Stimulated activated naive B cell treated with anti-CD40 and anti-IgM and Interleukin-4, amounts not matched to agents 10 μg/mL and 1 μg/mL and 100 μg/mL, for 72 hours (primary cell): Measurements from ENCODE around the gene ETNK2.

Source experiments
- ATAC-seq, 2 donors: fragments of 150-1000 bp; cut with Tn5 transposase; replicated peaks; 2 replicates each; pipeline ENCODE4 v1.10.0; 2021; ENCODE audit warnings: moderate library complexity in 1 of 2
- DNase-seq: peaks from one replicate; pipeline ENCODE4 v3.0.0; 2021
- H3K27ac Mint-ChIP-seq: one replicate; pipeline ENCODE4 v1.8.0; 2022; ENCODE audit warnings: mild to moderate bottlenecking, mixed read lengths
- H3K27me3 Mint-ChIP-seq, 2 donors: one replicate each; pipeline ENCODE4 v1.8.0; 2022; ENCODE audit warnings: mixed read lengths in 2 of 2
- H3K36me3 Mint-ChIP-seq, 2 donors: one replicate each; pipeline ENCODE4 v1.8.0; 2022; ENCODE audit warnings: mixed read lengths in 2 of 2, mild to moderate bottlenecking in 1 of 2
- H3K4me1 Mint-ChIP-seq, 2 donors: one replicate each; pipeline ENCODE4 v1.8.0; 2022; ENCODE audit warnings: mixed read lengths in 2 of 2, mild to moderate bottlenecking in 1 of 2
- H3K4me3 Mint-ChIP-seq, 2 donors: one replicate each; pipeline ENCODE4 v1.8.0; 2022; ENCODE audit warnings: mild to moderate bottlenecking in 2 of 2, mixed read lengths in 2 of 2, moderate library complexity in 1 of 2
- H3K9me3 Mint-ChIP-seq, 2 donors: one replicate each; pipeline ENCODE4 v1.8.0; 2022; ENCODE audit warnings: mixed read lengths in 2 of 2, mild to moderate bottlenecking in 1 of 2

The ETNK2 gene

GRCh38 chr1:204190212-204191211 lies 38.7 kb upstream of the ETNK2 start:
- H3K9me3 Mint-ChIP-seq = no peaks in the 10 kb centered on the region
- DNase-seq (peak; percentile 15), ATAC-seq (peak; percentile 66 to 73)
- no peak overlapping the region for H3K27ac Mint-ChIP-seq
- peaks cover 54 to 60% of the 10 kb centered on the region in 2 donors for H3K27me3 Mint-ChIP-seq
- peak overlapping the region; percentile 14 to 56 for H3K4me3 Mint-ChIP-seq
- H3K36me3 Mint-ChIP-seq = no peaks in the 10 kb centered on the region
- peaks cover 22 to 23% of the 10 kb centered on the region in 2 donors for H3K4me1 Mint-ChIP-seq

GRCh38 chr1:204188959-204189639 lies 37.3 kb upstream of the ETNK2 start:
- no peak overlapping the region for H3K27ac Mint-ChIP-seq
- peak overlapping the region in 1 of 2 donors; percentile 18 for H3K4me3 Mint-ChIP-seq
- peaks cover 54 to 55% of the 10 kb centered on the region in 2 donors for H3K27me3 Mint-ChIP-seq
- ATAC-seq = peak; percentile 53 to 85
- H3K9me3 Mint-ChIP-seq = no peaks in the 10 kb centered on the region
- H3K36me3 Mint-ChIP-seq = no peaks in the 10 kb centered on the region
- DNase-seq = peak; percentile 37
- peaks cover 16% of the 10 kb centered on the region in 2 donors for H3K4me1 Mint-ChIP-seq

DNA sequence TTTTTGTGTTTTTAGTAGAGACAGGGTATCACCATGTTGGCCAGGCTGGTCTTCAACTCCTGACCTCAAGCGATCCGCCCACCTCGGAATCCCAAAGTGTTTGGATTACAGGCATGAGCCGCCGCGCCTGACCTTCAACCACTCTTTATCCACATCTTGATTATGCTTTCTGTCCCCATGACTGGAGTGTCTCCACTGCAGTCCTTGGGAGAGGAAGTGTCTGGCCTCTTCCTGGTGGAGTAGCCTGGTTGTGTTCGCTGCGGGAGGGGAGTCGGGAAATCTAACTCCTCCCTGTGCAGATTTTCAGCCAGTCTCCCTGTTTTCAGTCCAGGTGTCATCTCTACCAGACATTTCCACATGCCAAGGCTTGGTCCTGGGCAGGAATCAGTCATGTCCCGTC lies 34.8 kb upstream of the ETNK2 start:
- no peak overlapping the region for H3K27ac Mint-ChIP-seq
- H3K27me3 Mint-ChIP-seq = peaks cover 41 to 45% of the 10 kb centered on the region in 2 donors
- H3K4me1 Mint-ChIP-seq = peaks cover 14 to 16% of the 10 kb centered on the region in 2 donors
- ATAC-seq (no peak), DNase-seq (no peak)
- H3K36me3 Mint-ChIP-seq = no peaks in the 10 kb centered on the region
- no peaks in the 10 kb centered on the region for H3K9me3 Mint-ChIP-seq
- no peak overlapping the region for H3K4me3 Mint-ChIP-seq

DNA sequence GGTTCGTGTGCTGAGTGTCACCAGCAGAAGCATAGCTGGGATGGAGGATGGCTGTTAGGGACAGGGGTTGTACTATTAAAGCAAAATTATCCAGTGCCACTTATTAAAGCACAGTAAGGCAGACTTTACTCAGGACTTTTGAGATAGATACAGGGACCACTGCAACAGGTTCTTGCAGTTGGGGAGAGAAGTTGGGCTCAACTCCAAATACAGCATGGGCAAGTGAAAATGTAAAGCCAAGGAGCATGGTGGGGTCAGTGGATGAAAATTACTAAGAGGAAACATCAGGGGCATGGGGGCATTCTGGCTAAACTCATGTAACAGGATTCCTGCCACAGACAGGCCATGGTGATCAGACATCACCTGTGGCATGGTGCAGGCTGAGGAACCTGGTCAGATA lies 29.3 kb upstream of the ETNK2 start:
- H3K27me3 Mint-ChIP-seq = peaks cover 0 to 5% of the 10 kb centered on the region in 2 donors
- H3K4me3 Mint-ChIP-seq = no peak overlapping the region

DNA sequence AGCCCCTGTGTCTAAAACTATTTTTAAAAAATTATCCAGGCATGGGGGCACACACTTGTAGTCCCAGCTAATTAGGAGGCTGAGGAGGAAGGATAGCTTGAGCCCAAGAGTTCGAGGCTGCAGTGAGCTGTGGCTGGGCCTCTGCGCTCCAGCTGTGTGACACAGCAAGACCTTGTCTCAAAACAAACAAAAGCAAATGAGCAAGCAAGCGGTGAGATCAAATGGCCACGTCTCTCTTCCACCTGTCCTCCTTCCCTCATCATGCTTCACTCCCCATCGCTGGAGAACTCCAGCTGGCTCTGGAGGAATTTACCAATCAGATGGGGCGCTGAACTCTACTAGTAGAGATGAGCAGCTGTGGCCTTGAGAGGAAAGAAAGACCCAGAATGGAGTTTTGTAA lies 28.3 kb upstream of the ETNK2 start:
- Mint-ChIP-seq H3K27ac (no peak overlapping the region), H3K27me3 (peaks cover 0 to 5% of the 10 kb centered on the region in 2 donors), H3K4me1 (no peaks in the 10 kb centered on the region), H3K36me3 (no peaks in the 10 kb centered on the region), H3K4me3 (no peak overlapping the region), H3K9me3 (no peaks in the 10 kb centered on the region)
- no peak for ATAC-seq
- no peak for DNase-seq

More for the DNA sequence above, 29.3 kb upstream of the ETNK2 start:
- no peak overlapping the region for H3K27ac Mint-ChIP-seq
- no peaks in the 10 kb centered on the region for H3K4me1 Mint-ChIP-seq
- DNase-seq (no peak), ATAC-seq (no peak)
- no peaks in the 10 kb centered on the region for H3K36me3 Mint-ChIP-seq
- no peaks in the 10 kb centered on the region for H3K9me3 Mint-ChIP-seq

DNA sequence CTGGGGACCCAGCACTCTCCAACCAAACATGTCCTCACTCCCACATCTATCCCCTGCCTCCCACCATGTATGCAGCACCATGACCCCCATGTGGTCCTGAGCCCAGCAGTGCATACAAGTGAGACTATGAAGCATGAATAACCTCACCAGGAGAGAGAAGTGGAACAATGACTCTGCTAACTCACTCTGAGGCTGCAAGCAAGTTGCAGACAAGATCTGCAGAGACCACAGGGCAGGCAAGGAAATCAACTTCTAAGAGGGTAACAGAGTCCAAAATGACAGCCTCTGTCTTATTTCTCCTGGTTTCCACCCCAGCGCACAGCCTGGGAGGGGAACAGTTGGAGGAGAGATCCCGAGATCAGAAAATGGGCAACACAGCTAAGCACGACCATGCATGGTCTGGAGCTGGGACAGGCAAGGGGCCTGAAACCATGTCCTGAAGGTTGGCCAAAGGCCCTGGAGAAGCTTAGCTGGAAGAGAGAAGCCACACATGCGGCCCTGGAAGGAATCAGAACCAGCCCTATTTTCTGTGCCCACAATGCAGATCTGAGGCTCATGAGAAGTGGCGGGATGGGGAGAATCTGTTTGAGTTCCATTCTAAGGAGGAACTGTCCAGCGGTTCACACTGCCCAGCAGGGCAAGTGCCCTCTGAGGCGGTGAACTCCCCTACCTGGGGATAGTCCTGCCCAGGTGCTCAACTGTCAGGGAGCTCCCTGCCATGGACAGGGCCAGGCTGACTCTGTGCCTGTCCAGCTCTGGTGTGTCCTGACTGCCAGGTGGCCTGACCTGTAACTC lies 26.8 kb upstream of the ETNK2 start:
- Mint-ChIP-seq H3K4me3 (no peak overlapping the region), H3K27ac (no peak overlapping the region), H3K4me1 (no peaks in the 10 kb centered on the region), H3K9me3 (no peaks in the 10 kb centered on the region), H3K36me3 (no peaks in the 10 kb centered on the region), H3K27me3 (peaks cover 0 to 6% of the 10 kb centered on the region in 2 donors)
- DNase-seq = no peak
- peak; percentile 43 to 54 for ATAC-seq

DNA sequence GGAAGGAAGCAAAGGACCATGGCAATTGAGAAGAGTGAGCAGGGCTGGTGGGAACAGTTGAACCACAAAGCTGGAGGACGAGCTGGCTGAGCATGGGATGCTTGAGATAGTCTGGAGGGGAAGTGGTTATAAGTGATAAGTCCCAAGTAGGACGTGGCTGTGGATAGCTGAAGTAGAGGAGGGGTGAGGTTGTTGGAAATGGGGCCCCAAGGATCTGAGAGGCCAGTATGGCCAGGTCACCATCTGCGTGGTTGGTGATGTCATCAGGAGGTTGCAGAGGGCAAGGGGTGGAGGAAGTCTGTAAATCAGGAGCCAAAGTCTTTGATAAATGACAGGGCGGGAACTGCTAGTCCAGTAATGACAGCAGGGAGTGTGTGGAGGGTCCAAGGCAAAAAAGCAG lies 25.3 kb upstream of the ETNK2 start:
- H3K27me3 Mint-ChIP-seq = peaks cover 0 to 3% of the 10 kb centered on the region in 2 donors
- DNase-seq (no peak), ATAC-seq (no peak)
- H3K4me3 Mint-ChIP-seq = no peak overlapping the region
- no peaks in the 10 kb centered on the region for H3K4me1 Mint-ChIP-seq
- peaks cover 4 to 5% of the 10 kb centered on the region in 2 donors for H3K9me3 Mint-ChIP-seq
- peaks cover 0 to 2% of the 10 kb centered on the region in 2 donors for H3K36me3 Mint-ChIP-seq
- H3K27ac Mint-ChIP-seq = no peak overlapping the region

DNA sequence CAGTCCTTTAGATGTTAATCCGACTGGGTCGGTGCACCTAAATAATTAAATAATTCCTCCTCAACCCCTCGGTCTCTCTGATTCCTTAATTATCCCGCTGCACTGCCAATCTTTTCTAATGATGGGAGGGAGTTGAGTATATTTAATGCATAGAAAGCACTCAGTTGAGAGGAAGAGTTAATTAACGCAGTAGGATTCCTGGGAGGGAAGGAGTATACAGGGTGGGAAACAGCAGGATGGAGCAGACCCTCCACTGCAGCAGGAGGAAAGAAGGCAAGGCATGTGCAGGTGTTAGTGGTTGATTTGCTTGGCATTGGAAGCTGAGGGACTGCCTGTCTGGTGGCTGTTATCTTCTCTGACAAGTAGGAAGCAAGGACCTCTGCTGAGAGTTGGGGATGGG lies 24.2 kb upstream of the ETNK2 start:
- H3K4me1 Mint-ChIP-seq = no peaks in the 10 kb centered on the region
- ATAC-seq (no peak), DNase-seq (no peak)
- peaks cover 0 to 6% of the 10 kb centered on the region in 2 donors for H3K36me3 Mint-ChIP-seq
- peaks cover 7 to 8% of the 10 kb centered on the region in 2 donors for H3K9me3 Mint-ChIP-seq
- peaks cover 0 to 3% of the 10 kb centered on the region in 2 donors for H3K27me3 Mint-ChIP-seq
- no peak overlapping the region for H3K4me3 Mint-ChIP-seq
- no peak overlapping the region for H3K27ac Mint-ChIP-seq

DNA sequence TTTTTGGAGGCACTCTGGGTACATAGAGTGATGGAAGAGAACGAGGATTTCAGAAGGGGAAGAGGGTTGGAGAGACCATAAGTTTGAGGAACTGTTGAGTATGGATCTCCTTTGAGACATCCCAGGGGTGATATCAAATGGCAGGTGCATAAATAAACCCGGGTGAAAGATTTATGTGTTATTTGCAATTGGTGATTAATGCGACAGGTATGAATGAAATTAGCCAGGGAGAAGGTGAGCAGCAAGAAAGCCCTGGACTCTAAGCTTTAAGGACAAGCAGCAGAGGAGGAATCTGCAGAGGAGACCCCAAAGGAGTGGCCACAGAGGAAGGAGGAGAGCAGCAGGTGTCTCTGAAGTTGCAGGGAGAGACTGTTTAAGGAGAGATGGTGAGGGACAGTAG lies 23.1 kb upstream of the ETNK2 start:
- ATAC-seq (no peak), DNase-seq (no peak)
- Mint-ChIP-seq H3K9me3 (peaks cover 11% of the 10 kb centered on the region in 2 donors), H3K4me1 (no peaks in the 10 kb centered on the region), H3K27ac (no peak overlapping the region), H3K36me3 (peaks cover 0 to 6% of the 10 kb centered on the region in 2 donors), H3K27me3 (peaks cover 0 to 3% of the 10 kb centered on the region in 2 donors), H3K4me3 (no peak overlapping the region)

- Mint-ChIP-seq H3K4me3 (no peak overlapping the region), H3K36me3 (peaks cover 0 to 6% of the 10 kb centered on the region in 2 donors), H3K27me3 (peaks cover 1 to 3% of the 10 kb centered on the region in 2 donors), H3K27ac (no peak overlapping the region), H3K9me3 (peaks cover 14 to 18% of the 10 kb centered on the region in 2 donors), H3K4me1 (no peaks in the 10 kb centered on the region)
- DNase-seq (no peak), ATAC-seq (no peak)
Measured at GRCh38 chr1:204172404-204173029, 20.7 kb upstream of the ETNK2 start.

DNA sequence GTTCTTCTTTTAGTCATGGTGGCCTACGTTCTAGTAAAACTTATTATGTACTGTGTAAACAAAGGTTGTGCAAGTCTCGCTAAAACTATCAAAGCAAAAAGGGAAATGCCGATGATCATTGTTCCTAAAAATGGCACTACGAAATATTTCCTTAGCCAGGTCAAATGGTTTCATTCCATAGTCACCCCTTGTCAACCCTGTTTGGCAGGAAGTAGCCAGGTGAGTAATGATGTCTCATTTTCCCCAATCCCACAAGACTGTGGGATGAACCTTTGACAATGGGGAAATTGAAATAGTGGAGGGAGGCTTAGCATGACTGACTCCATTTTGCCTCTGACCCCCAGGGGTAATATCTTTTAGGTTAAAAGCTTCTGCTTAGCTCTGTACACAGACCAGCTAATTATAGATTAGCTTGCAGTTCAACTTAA lies 19.9 kb upstream of the ETNK2 start:
- no peak for ATAC-seq
- no peak overlapping the region for H3K4me3 Mint-ChIP-seq
- no peak overlapping the region for H3K27ac Mint-ChIP-seq
- H3K27me3 Mint-ChIP-seq = peaks cover 6 to 7% of the 10 kb centered on the region in 2 donors
- peaks cover 0 to 6% of the 10 kb centered on the region in 2 donors for H3K36me3 Mint-ChIP-seq
- H3K9me3 Mint-ChIP-seq = peaks cover 14 to 20% of the 10 kb centered on the region in 2 donors
- no peak for DNase-seq
- H3K4me1 Mint-ChIP-seq = no peaks in the 10 kb centered on the region

DNA sequence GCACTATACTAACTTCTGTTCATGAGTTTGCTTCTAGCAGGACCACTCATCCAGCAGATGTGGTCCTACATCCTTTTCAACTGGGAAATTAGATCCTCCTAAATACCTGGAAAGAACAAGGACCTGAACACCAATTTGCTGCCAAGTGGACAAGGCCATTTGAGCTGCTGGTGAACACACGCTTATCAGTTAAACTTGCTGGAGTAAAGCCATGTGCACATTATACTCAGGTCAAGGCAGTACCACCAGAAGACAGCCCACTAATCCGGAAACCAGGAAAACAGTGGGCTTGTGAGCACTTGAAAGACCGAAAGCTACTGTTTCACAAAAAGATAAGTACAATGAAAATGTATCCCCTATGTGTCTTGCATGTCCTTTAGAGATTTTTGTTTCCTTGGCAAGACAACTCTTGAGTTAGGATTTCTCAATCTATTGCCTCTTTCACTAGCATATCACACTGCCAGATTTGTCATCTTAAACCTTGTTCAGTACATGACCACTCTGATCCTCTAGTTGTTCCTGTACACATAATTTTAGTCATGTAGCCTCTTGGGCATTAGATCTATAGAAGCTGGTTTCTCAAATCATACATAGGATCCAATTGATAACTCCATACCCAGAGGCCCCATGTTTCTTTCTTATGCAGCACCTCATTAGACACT lies 18.8 kb upstream of the ETNK2 start:
- ATAC-seq (no peak), DNase-seq (no peak)
- Mint-ChIP-seq H3K4me1 (no peaks in the 10 kb centered on the region), H3K27me3 (peaks cover 14 to 15% of the 10 kb centered on the region in 2 donors), H3K4me3 (no peak overlapping the region), H3K36me3 (peaks cover 0 to 6% of the 10 kb centered on the region in 2 donors), H3K27ac (no peak overlapping the region), H3K9me3 (peaks cover 14 to 20% of the 10 kb centered on the region in 2 donors)

DNA sequence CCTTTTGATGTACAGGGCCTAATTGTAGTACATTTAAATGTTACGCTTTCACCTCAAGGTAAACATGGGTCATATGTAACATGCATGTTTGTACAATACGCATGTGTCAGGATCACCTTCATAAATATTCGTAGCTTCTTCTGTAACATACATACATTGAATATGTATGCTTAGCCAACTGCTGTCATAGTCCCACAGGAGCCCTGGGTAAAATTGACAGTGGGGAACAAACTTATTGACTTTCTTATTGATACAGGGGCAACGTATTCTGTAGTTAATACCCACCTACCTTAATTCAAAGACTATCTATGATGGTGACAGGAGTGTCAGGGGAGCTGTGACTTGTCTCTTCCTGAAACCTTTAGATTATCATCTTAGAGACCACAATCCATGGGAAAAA lies 18.0 kb upstream of the ETNK2 start:
- Mint-ChIP-seq H3K27me3 (peaks cover 19 to 22% of the 10 kb centered on the region in 2 donors), H3K36me3 (peaks cover 0 to 6% of the 10 kb centered on the region in 2 donors), H3K4me3 (no peak overlapping the region), H3K9me3 (peaks cover 14 to 20% of the 10 kb centered on the region in 2 donors), H3K27ac (no peak overlapping the region), H3K4me1 (no peaks in the 10 kb centered on the region)
- ATAC-seq (no peak), DNase-seq (no peak)
